HepG2 (cell line): Measurements from ENCODE around the gene RESP18. TPM values are rescaled to one million over a fixed set of nuclear protein-coding genes. Genes with fewer than 3 reads are reported as not detected.

Experiments used
- ATAC-seq: fragments of 200-7000 bp; cut with Tn5 transposase; 3 replicates; pipeline ENCODE4 v1.9.1; 2020; ENCODE audit warnings: mild to moderate bottlenecking, moderate library complexity
- BruUV-seq: library from RNA; stranded (reverse); fragments of 400-500 nt; replicated peaks from 2 replicates; lab custom pipeline; 2021; lab: Mats Ljungman, UMichigan
- CTCF ChIA-PET: fragments of 300-600 bp; formaldehyde crosslinking; extraction: SDS; loops from one replicate; lab custom pipeline; 2021; ENCODE audit warnings: low total read pairs, inconsistent platforms, low intra/inter-chr PET ratio; lab: Yijun Ruan, JAX
- POLR2A ChIA-PET: fragments of 350-600 bp; sonication (Branson Sonifier 250); formaldehyde crosslinking; loops from one replicate; lab custom pipeline; 2020; ENCODE audit warnings: antibody characterized with exemption, inconsistent platforms; lab: Yijun Ruan, JAX
- DNase-seq: peaks from one replicate; pipeline ENCODE4 v3.0.0-alpha.2; 2015; ENCODE audit warnings: low spot score
- FAIRE-seq: peaks from 3 replicates; lab custom pipeline; 2011; peaks lifted over from hg19 to GRCh38; lab: Jason Lieb, UNC
- H2AFZ ChIP-seq: one replicate; pipeline ENCODE4 v1.6.1; 2011; ENCODE audit warnings: low read length, inconsistent platforms
- H3K27ac ChIP-seq: fragments of 300-600 bp; 3 replicates; pipeline ENCODE4 v1.8.0; 2011; ENCODE audit warnings: mixed run types, mild to moderate bottlenecking, mixed read lengths, low read length, inconsistent platforms; ENCODE audit not compliant: insufficient read depth; ENCODE audit errors: extremely low read length
- H3K27me3 ChIP-seq, 2 experiments: fragments of 200-600 bp in 1 of 2; 2 replicates in 1 of 2; 3 replicates in 1 of 2; pipeline versions ENCODE4 v1.6.0 to v1.8.0; 2011; ENCODE audit warnings: low read length in 2 of 2, mild to moderate bottlenecking in 2 of 2, moderate library complexity in 2 of 2, inconsistent platforms in 1 of 2; ENCODE audit not compliant: insufficient read depth in 2 of 2, control insufficient read depth in 1 of 2
- H3K36me3 ChIP-seq, 2 experiments: fragments of 200-600 bp in 1 of 2; replicated peaks in 1 of 2; 2 replicates in 1 of 2; 3 replicates in 1 of 2; pipeline versions ENCODE4 v1.5.1 to v1.8.0; 2011; ENCODE audit warnings: low read length in 2 of 2, inconsistent platforms in 1 of 2; ENCODE audit not compliant: insufficient read depth in 2 of 2, control insufficient read depth in 1 of 2
- H3K4me1 ChIP-seq: 2 replicates; pipeline ENCODE4 v1.5.1; 2012; ENCODE audit warnings: low read length, inconsistent platforms; ENCODE audit not compliant: insufficient read depth
- H3K4me2 ChIP-seq: 2 replicates; pipeline ENCODE4 v1.6.0; 2011; ENCODE audit warnings: low read depth, low read length, inconsistent platforms
- H3K4me3 ChIP-seq, 3 experiments: fragments of 200-600 bp in 1 of 3; sonication (generic), shearing (Covaris generic) in 1 of 3; replicated peaks in 1 of 3; 2 replicates each; pipeline ENCODE4 v1.5.1; 2011 to 2016; ENCODE audit warnings: low read length in 3 of 3, inconsistent platforms in 2 of 3, low read depth in 2 of 3, mild to moderate bottlenecking in 2 of 3, control low read depth in 1 of 3, mixed read lengths in 1 of 3; ENCODE audit not compliant: insufficient read depth in 1 of 3
- H3K79me2 ChIP-seq: one replicate; pipeline ENCODE4 v1.6.1; 2011; ENCODE audit warnings: low read length, inconsistent platforms; ENCODE audit not compliant: insufficient read depth
- H3K9ac ChIP-seq: 2 replicates; pipeline ENCODE4 v1.6.0; 2011; ENCODE audit warnings: mild to moderate bottlenecking, low read depth, low read length, inconsistent platforms; ENCODE audit not compliant: insufficient read depth
- H3K9me3 ChIP-seq: 2 replicates; pipeline ENCODE4 v1.5.1; 2012; ENCODE audit warnings: mild to moderate bottlenecking, low read length
- H4K20me1 ChIP-seq: 2 replicates; pipeline ENCODE4 v1.6.0; 2011; ENCODE audit warnings: inconsistent platforms, mild to moderate bottlenecking, low read length, moderate library complexity; ENCODE audit not compliant: insufficient read depth
- ATAD3A ChIP-seq: sonication (generic); formaldehyde crosslinking; IDR thresholded peaks from 2 replicates; pipeline ENCODE4 v1.4.0; 2020; ENCODE audit warnings: missing genetic modification reagents
- ATM ChIP-seq: fragments of 450-650 bp; IDR thresholded peaks from 2 replicates; pipeline ENCODE4 v1.7.1; 2017; ENCODE audit warnings: mild to moderate bottlenecking, borderline replicate concordance
- ERF ChIP-seq: IDR thresholded peaks from 2 replicates; pipeline ENCODE4 v1.6.1; 2018; ENCODE audit warnings: missing biosample characterization, missing genetic modification reagents
- KDM6A ChIP-seq: IDR thresholded peaks from 2 replicates; pipeline ENCODE4 v1.6.1; 2016; ENCODE audit warnings: low read depth
- NR2F2 ChIP-seq: IDR thresholded peaks from 2 replicates; pipeline ENCODE4 v1.6.1; 2012; ENCODE audit warnings: low read depth, inconsistent platforms, borderline replicate concordance
- POGZ ChIP-seq: sonication (generic); formaldehyde crosslinking; IDR thresholded peaks from 2 replicates; pipeline ENCODE4 v1.4.0; 2020; ENCODE audit warnings: mild to moderate bottlenecking, missing genetic modification reagents
- RCOR2 ChIP-seq: IDR thresholded peaks from 2 replicates; pipeline ENCODE4 v1.6.1; 2016; ENCODE audit warnings: missing biosample characterization, missing genetic modification reagents
- SP2 ChIP-seq: sonication (generic); formaldehyde crosslinking; IDR thresholded peaks from 2 replicates; pipeline ENCODE4 v1.5.1; 2020; ENCODE audit warnings: mild to moderate bottlenecking, missing genetic modification reagents
- TIGD3 ChIP-seq: sonication (generic); formaldehyde crosslinking; IDR thresholded peaks from 2 replicates; pipeline ENCODE4 v1.5.1; 2020; ENCODE audit warnings: mild to moderate bottlenecking, missing genetic modification reagents, borderline replicate concordance
- ZNF136 ChIP-seq: sonication (generic); formaldehyde crosslinking; IDR thresholded peaks from 2 replicates; pipeline ENCODE4 v1.8.1; 2022; ENCODE audit warnings: low read depth, mild to moderate bottlenecking, moderate library complexity, missing genetic modification reagents
- ZNF263 ChIP-seq: sonication (generic); formaldehyde crosslinking; IDR thresholded peaks from 2 replicates; pipeline ENCODE4 v1.4.0; 2020; ENCODE audit warnings: missing genetic modification reagents
- ZNF562 ChIP-seq: sonication (generic); formaldehyde crosslinking; IDR thresholded peaks from 2 replicates; pipeline ENCODE4 v1.8.0; 2022; ENCODE audit warnings: missing genetic modification reagents, borderline replicate concordance
- ZNF577 ChIP-seq: sonication (generic); formaldehyde crosslinking; IDR thresholded peaks from 2 replicates; pipeline ENCODE4 v1.4.0; 2020; ENCODE audit warnings: mild to moderate bottlenecking, low read depth, missing genetic modification reagents, borderline replicate concordance
- ZNF598 ChIP-seq: sonication (generic); formaldehyde crosslinking; IDR thresholded peaks from 2 replicates; pipeline ENCODE4 v1.5.1; 2020; ENCODE audit warnings: mild to moderate bottlenecking, missing genetic modification reagents, borderline replicate concordance
- ZNF790 ChIP-seq: sonication (generic); formaldehyde crosslinking; IDR thresholded peaks from 2 replicates; pipeline ENCODE4 v1.8.0; 2022; ENCODE audit warnings: missing genetic modification reagents, mild to moderate bottlenecking, borderline replicate concordance
- WGBS: methylation state at CpG from one replicate; pipeline ENCODE4 v1.1.6; 2017; ENCODE audit warnings: low lambda C conversion rate; 5-methylcytosine and 5-hydroxymethylcytosine counted together
- in situ Hi-C: cut with HindIII; loops from 2 replicates; pipeline ENCODE4 v1.10.0; 2017; ENCODE audit warnings: low pct_unique_long_range_greater_than_20kb; ENCODE audit not compliant: extremely low pct_ligation_motif_present
- intact Hi-C: fragments of 100-400 bp; cut with micrococcal nuclease; formaldehyde crosslinking; loops from one replicate; pipeline ENCODE4 v1.10.0; 2022; ENCODE audit not compliant: unreplicated experiment
- polyA plus RNA-seq, 8 experiments: library from polyadenylated mRNA; depleted of rRNA in 3 of 8; stranded (reverse) in 7 of 8; unstranded in 1 of 8; fragments of >200 nt; fragmentation: Illumina TruSeq in 4 of 8; extraction: Trizol in 4 of 8; gene quantifications; 2 replicates each; pipeline versions ENCODE4 v1.2.1 to v1.2.3, GENCODE V29; 2011 to 2016; ENCODE audit warnings: low read depth in 4 of 8, missing spikeins in 1 of 8, mixed read lengths in 1 of 8; ENCODE audit not compliant: insufficient read depth in 1 of 8
- total RNA-seq, 5 experiments: library from RNA; depleted of rRNA; stranded (reverse); fragments of >200 nt; fragmentation: Illumina TruSeq; extraction: Trizol; gene quantifications; 2 replicates each; pipeline ENCODE4 v1.2.3, GENCODE V29; 2016; ENCODE audit warnings: low read depth in 1 of 5
- TF ChIP-seq, protein P1 (sequence below): sonication (generic); formaldehyde crosslinking; IDR thresholded peaks from 2 replicates; pipeline ENCODE4 v1.5.0; 2020; ENCODE audit warnings: missing genetic modification reagents, mild to moderate bottlenecking, borderline replicate concordance

RESP18 gene
- total and polyA plus RNA-seq, 2 of the 13 experiments (the other 11 are each of a cell fraction or from before 2014, with no cell fraction given): not detected

DNA sequence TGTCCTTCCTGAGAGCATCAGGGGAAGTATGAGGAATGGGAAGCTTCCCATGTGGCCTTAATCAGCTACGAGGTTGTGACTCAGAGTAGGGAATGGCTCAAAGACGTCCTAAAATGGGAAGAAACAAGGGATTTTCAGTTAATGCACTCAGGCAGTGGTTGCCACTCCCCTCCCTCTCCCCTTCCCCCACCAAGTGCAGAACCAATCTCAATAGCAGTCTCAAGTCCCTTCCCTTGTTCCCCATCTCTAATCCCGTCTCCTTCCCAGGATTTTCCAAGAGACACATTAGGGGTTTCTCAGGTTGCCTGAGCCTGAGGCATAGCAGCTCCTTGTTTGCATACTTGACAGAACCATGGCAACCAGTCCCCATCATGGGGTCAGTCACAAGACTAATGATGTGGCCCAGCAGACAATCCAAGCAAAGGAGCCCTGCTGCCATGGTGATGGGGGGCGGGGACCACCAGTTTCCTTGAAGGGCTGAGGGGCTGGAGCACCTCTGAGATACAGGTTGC is 18.2 kb upstream of the RESP18 start (continued):
- no peak for TF ChIP-seq ZNF562
- TF ChIP-seq ZNF577: no peak
- TF ChIP-seq, protein P1, sequence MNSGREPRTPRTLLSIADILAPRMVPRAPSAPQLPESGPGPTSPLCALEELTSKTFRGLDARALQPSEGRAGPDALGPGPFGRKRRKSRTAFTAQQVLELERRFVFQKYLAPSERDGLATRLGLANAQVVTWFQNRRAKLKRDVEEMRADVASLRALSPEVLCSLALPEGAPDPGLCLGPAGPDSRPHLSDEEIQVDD (CRISPR knock-in tag): no peak
- no peak for TF ChIP-seq RCOR2 (CRISPR knock-in tag)
- TF ChIP-seq NR2F2: no peak
- no peak for TF ChIP-seq SP2 (CRISPR knock-in tag)
- TF ChIP-seq ZNF598: no peak
- no peak for TF ChIP-seq ATAD3A
- no peak for TF ChIP-seq ZNF790 (CRISPR knock-in tag)
- TF ChIP-seq POGZ (CRISPR knock-in tag): no peak

DNA sequence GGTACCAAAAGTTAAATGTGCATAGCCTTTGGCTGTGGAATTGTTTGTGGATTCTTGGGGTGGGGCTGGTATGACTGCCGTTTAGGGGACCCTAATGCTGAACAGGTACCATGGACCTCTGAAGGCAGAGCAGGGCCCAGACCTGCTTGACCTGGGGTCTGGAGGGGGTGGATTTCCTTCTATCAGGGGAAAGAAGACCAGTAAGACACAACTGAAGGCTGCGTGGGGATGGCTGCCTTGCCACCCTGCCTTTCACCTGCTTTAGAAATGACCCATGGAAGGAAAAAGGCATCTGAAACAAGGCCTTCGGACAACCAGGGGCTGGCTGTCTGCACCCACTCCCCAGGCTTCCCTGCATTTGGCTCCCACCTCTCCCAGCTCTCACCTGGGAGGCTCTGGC is 17.7 kb upstream of the RESP18 start:
- ATAC-seq (no peak), FAIRE-seq (no peak), DNase-seq (no peak)
- POLR2A ChIA-PET: no interaction called here
- CTCF ChIA-PET: no interaction called here
- intact Hi-C loops: no loop called here
- no peak overlapping the region for H3K4me2 ChIP-seq
- no peak overlapping the region for H3K9ac ChIP-seq
- H3K9me3 ChIP-seq: no peaks in the 10 kb centered on the region
- no peaks in the 10 kb centered on the region for H3K4me1 ChIP-seq
- H3K36me3 ChIP-seq: no peaks in the 10 kb centered on the region
- WGBS: 9% methylated on average over 3 of the region's 3 CpGs
- H3K79me2 ChIP-seq: no peaks in the 10 kb centered on the region
- no peak overlapping the region for H2AFZ ChIP-seq
- H4K20me1 ChIP-seq: no peaks in the 10 kb centered on the region
- TF ChIP-seq KDM6A (CRISPR knock-in tag) (no peak), ZNF136 (CRISPR knock-in tag) (no peak), ZNF263 (CRISPR knock-in tag) (no peak), ATM (no peak), TIGD3 (CRISPR knock-in tag) (no peak), ERF (CRISPR knock-in tag) (no peak)
- TF ChIP-seq, all 625 proteins: peak for 0
- Histone ChIP-seq H3K27ac (no peak overlapping the region), H3K4me3 (no peak overlapping the region), H3K27me3 (peaks cover 0 to 58% of the 10 kb centered on the region in 2 experiments; a peak in 3 of 5 replicates)
- no TSS peak for BruUV-seq
- in situ Hi-C loops: no loop called here
